Lower lobe of right lung (tissue), 2 donors: Measurements from ENCODE around the gene HS3ST3A1. TPM values are rescaled to one million over a fixed set of nuclear protein-coding genes. Genes with fewer than 3 reads are reported as not detected.

Source experiments
- ATAC-seq, 2 donors: fragments of 200-7000 bp; cut with Tn5 transposase; one replicate each; pipeline ENCODE4 v1.9.1; 2020 to 2022; ENCODE audit warnings: mild to moderate bottlenecking in 2 of 2, moderate library complexity in 2 of 2
- DNase-seq: peaks from one replicate; pipeline ENCODE4 v3.0.0-alpha.2; 2020
- H3K27ac ChIP-seq: fragments of 200-600 bp; one replicate; pipeline ENCODE4 v1.8.0; 2022
- H3K27me3 ChIP-seq: fragments of 200-600 bp; one replicate; pipeline ENCODE4 v1.8.0; 2022; ENCODE audit warnings: low read depth
- H3K36me3 ChIP-seq: fragments of 200-600 bp; one replicate; pipeline ENCODE4 v1.8.0; 2022; ENCODE audit warnings: mild to moderate bottlenecking
- H3K4me1 ChIP-seq: fragments of 200-600 bp; one replicate; pipeline ENCODE4 v1.8.0; 2022
- H3K4me3 ChIP-seq: fragments of 200-600 bp; one replicate; pipeline ENCODE4 v1.8.0; 2022; ENCODE audit warnings: mild to moderate bottlenecking
- H3K9me3 ChIP-seq: fragments of 200-600 bp; one replicate; pipeline ENCODE4 v1.8.0; 2022
- intact Hi-C: fragments of 100-400 bp; cut with DNase I; formaldehyde crosslinking; loops from one replicate; pipeline ENCODE4 v1.11.0; 2022
- total RNA-seq: library from RNA; stranded (reverse); fragmentation: NEBNext Ultra II Directional; extraction: Animal tissue kit (Norgen Biotek cat#: 25700); gene quantifications from one replicate; pipeline ENCODE4 v1.2.1, GENCODE V29; 2021
- TF ChIP-seq, protein P1 (sequence below): fragments of 200-600 bp; IDR thresholded peaks from one replicate; pipeline ENCODE4 v1.8.0; 2022; ENCODE audit warnings: antibody characterized with exemption, mild to moderate bottlenecking
- donor health status: DM: no; HTN: yes; CAD: no; lungs with severe emphysema.

HS3ST3A1 gene
- total RNA-seq, 1 donor from 2014 or later = 0.53 TPM

DNA sequence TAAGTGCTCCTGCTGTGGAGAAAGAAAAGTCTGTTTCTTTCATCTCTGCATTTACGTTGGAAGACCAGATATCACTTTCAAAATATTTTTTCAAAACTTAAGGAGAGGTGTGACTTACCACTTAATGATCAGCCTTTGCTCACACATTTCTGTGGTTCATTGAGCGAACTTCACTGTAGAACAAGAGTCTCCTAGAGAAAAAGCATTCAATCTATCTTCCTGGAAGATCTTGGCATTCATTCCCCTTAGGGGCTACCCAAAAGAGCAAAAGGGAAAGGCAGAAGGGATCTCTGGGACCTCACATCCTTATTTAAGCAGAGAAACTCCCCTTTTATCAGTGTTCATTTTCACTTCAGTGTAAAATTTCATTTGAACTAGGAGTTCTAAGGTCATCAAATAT is 61.2 kb downstream of the HS3ST3A1 start:
- Histone ChIP-seq H3K36me3 (no peaks in the 10 kb centered on the region), H3K27me3 (no peaks in the 10 kb centered on the region), H3K27ac (no peak overlapping the region), H3K4me1 (no peaks in the 10 kb centered on the region), H3K9me3 (peaks cover 3% of the 10 kb centered on the region), H3K4me3 (no peak overlapping the region)
- intact Hi-C loops = no loop called here
- DNase-seq (no peak), ATAC-seq (no peak)
- TF ChIP-seq, protein P1, sequence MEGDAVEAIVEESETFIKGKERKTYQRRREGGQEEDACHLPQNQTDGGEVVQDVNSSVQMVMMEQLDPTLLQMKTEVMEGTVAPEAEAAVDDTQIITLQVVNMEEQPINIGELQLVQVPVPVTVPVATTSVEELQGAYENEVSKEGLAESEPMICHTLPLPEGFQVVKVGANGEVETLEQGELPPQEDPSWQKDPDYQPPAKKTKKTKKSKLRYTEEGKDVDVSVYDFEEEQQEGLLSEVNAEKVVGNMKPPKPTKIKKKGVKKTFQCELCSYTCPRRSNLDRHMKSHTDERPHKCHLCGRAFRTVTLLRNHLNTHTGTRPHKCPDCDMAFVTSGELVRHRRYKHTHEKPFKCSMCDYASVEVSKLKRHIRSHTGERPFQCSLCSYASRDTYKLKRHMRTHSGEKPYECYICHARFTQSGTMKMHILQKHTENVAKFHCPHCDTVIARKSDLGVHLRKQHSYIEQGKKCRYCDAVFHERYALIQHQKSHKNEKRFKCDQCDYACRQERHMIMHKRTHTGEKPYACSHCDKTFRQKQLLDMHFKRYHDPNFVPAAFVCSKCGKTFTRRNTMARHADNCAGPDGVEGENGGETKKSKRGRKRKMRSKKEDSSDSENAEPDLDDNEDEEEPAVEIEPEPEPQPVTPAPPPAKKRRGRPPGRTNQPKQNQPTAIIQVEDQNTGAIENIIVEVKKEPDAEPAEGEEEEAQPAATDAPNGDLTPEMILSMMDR = no peak

DNA sequence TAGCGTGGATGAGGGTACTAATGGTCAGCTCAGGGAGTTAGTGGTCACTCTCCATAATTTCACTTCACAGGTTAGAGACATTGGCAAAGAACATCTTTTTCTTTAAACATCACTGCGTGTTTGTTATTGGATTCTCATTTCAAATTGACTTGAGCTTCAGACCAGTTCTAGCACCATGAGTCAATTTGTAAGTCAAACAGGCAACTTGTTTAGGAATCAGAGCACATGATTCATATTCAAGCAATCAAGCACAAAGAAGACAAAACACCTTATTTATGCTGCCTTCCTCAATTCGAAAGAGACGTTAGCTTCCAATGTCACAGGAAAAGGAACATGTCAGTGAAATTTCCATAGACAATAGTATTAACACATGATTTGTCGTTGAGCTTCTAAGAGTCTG is 62.3 kb downstream of the HS3ST3A1 start:
- H3K4me3 ChIP-seq = no peak overlapping the region
- H3K27me3 ChIP-seq = no peaks in the 10 kb centered on the region
- intact Hi-C loops = no loop called here
- TF ChIP-seq, protein P1 = no peak
- no peak overlapping the region for H3K27ac ChIP-seq
- H3K36me3 ChIP-seq = no peaks in the 10 kb centered on the region
- DNase-seq (no peak), ATAC-seq (no peak)
- H3K9me3 ChIP-seq = peaks cover 12% of the 10 kb centered on the region
- H3K4me1 ChIP-seq = no peaks in the 10 kb centered on the region

DNA sequence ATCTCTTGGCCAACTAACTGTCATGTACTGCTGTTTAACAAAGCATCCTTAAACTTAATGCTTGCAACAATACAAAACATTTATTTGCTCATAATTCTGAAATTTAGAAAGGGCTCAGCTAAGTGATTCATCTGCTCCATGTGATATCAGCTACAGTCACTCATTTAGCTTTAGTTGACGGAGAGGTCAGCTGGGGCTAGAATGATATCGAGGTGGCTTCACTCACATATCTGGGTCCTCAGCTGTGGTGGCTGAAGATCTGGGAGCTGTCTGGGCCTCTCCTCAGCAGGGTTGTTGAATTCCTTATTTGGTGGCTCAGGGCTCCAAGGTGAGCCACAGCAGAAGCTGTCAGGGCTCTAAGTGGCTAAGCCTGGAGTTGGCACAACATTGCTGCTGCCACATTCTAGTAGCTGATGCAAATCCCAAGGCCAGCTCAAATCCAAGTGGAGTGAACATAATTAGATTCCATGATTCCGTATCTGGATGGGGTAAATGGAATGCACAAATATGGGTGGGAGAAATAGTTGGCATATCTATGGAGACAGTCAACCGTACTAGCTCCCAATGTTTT is 62.8 kb downstream of the HS3ST3A1 start:
- H3K36me3 ChIP-seq = no peaks in the 10 kb centered on the region
- intact Hi-C loops = no loop called here
- TF ChIP-seq, protein P1 = no peak
- no peak overlapping the region for H3K4me3 ChIP-seq
- no peaks in the 10 kb centered on the region for H3K27me3 ChIP-seq
- DNase-seq (no peak), ATAC-seq (no peak)
- no peaks in the 10 kb centered on the region for H3K4me1 ChIP-seq
- no peak overlapping the region for H3K27ac ChIP-seq
- peaks cover 17% of the 10 kb centered on the region for H3K9me3 ChIP-seq

DNA sequence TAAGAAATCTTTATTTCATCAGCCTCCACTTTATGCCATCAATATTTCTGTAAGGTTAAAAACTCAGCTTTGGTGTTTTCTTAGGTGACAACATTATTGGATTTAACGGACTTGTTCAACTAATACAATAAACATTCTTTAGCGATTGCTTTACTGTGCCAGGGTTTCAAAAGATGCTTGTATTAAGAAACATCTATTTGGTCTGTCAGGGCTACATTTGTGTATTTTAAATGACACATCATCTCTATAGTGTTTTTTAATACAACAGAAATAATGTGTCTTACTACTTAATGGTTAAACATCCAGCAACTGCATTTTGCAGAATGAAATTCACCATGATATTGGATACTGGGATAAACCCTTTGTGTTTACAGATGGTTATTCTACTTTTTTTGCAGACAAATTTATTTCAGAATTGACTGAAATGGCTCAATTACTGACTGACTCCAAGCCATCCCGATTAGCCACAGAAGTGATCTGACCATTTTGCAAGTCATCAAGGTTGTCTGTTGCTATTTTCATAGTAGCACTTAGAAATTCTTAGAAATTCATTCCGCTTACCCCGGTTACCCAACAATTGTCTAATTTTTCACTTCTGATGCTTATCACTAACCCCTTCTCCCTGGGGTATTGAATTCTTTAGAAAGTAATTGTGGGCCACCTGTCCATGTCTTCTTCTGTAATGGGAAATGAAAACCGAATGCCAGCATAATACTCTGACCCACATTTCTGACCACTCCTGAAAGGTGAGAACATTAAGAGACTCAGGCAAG is 63.7 kb downstream of the HS3ST3A1 start:
- intact Hi-C loops = no loop called here
- H3K4me1 ChIP-seq = no peaks in the 10 kb centered on the region
- no peak overlapping the region for H3K4me3 ChIP-seq
- peaks cover 17% of the 10 kb centered on the region for H3K9me3 ChIP-seq
- H3K36me3 ChIP-seq = no peaks in the 10 kb centered on the region
- no peak overlapping the region for H3K27ac ChIP-seq
- ATAC-seq (no peak), DNase-seq (no peak)
- TF ChIP-seq, protein P1 = no peak
- no peaks in the 10 kb centered on the region for H3K27me3 ChIP-seq

DNA sequence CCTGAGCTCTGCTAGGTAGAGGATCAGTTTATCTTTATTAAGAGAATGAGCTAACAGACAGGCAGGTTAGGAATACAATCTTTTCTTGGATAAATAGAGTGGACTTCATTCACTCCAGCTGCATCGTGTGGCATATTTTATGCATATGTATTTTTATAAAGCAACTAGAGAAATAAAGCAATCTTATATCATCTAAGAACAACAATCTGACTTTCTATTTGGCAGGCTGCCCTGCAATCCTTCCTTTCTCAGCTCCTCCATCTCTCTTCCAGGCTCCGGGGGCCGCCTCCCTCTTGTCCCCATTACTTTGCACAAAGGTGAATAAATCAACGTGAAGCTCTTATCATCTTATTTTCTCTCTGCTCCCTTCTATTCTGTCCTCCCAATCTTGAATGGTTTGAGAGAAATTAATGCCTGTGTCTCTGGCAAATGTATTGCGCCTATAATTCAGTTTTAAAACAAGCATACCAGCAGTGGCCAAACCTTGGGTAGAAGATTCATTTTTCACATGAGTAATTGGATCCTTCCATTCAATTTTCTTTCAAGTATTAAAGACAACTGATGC is 64.5 kb downstream of the HS3ST3A1 start:
- Histone ChIP-seq H3K27ac (no peak overlapping the region), H3K4me1 (no peaks in the 10 kb centered on the region), H3K4me3 (no peak overlapping the region), H3K9me3 (peaks cover 17% of the 10 kb centered on the region), H3K36me3 (no peaks in the 10 kb centered on the region), H3K27me3 (no peaks in the 10 kb centered on the region)
- DNase-seq (no peak), ATAC-seq (no peak)
- TF ChIP-seq, protein P1 = no peak
- intact Hi-C loops = no loop called here
